Immature natural killer cell (primary cell): Measurements from ENCODE around the gene TSPAN7. TPM values are rescaled to one million over a fixed set of nuclear protein-coding genes. Genes with fewer than 3 reads are reported as not detected.

Experiments used
- DNase-seq, 3 donors: peaks; one replicate each; pipeline ENCODE4 v3.0.0; 2022; ENCODE audit warnings: mixed read lengths in 1 of 3
- H3K27ac Mint-ChIP-seq, 6 donors: one replicate each; pipeline ENCODE4 v1.8.0; 2020; ENCODE audit warnings: mixed read lengths in 6 of 6, mild to moderate bottlenecking in 5 of 6, inconsistent platforms in 4 of 6, moderate library complexity in 3 of 6
- H3K27me3 Mint-ChIP-seq, 3 donors: one replicate each; pipeline ENCODE4 v1.8.0; 2020 to 2021; ENCODE audit warnings: low read depth in 3 of 3, mild to moderate bottlenecking in 3 of 3, mixed read lengths in 3 of 3, moderate library complexity in 3 of 3, inconsistent platforms in 1 of 3
- H3K36me3 Mint-ChIP-seq, 3 donors: one replicate each; pipeline ENCODE4 v1.8.0; 2020; ENCODE audit warnings: mixed read lengths in 3 of 3, inconsistent platforms in 2 of 3, mild to moderate bottlenecking in 2 of 3
- H3K4me1 Mint-ChIP-seq, 2 donors: one replicate each; pipeline ENCODE4 v1.8.0; 2020; ENCODE audit warnings: inconsistent platforms in 2 of 2, mild to moderate bottlenecking in 2 of 2, mixed read lengths in 2 of 2, moderate library complexity in 1 of 2
- H3K4me3 Mint-ChIP-seq, 5 donors: one replicate each; pipeline ENCODE4 v1.8.0; 2020; ENCODE audit warnings: mild to moderate bottlenecking in 5 of 5, mixed read lengths in 5 of 5, inconsistent platforms in 3 of 5, moderate library complexity in 3 of 5
- H3K9me3 Mint-ChIP-seq, 6 donors: one replicate each; pipeline ENCODE4 v1.8.0; 2020; ENCODE audit warnings: mild to moderate bottlenecking in 6 of 6, mixed read lengths in 6 of 6, inconsistent platforms in 4 of 6, moderate library complexity in 3 of 6
- polyA plus RNA-seq, 3 donors: library from polyadenylated mRNA; unstranded; fragments of 300-500 nt; fragmentation: Illumina TruSeq; gene quantifications; one replicate each; pipeline ENCODE4 v1.2.3, GENCODE V29; 2021

The TSPAN7 gene
- polyA plus RNA-seq, 3 donors from 2014 or later: 0.16 to 0.61 TPM; not detected in 1

DNA sequence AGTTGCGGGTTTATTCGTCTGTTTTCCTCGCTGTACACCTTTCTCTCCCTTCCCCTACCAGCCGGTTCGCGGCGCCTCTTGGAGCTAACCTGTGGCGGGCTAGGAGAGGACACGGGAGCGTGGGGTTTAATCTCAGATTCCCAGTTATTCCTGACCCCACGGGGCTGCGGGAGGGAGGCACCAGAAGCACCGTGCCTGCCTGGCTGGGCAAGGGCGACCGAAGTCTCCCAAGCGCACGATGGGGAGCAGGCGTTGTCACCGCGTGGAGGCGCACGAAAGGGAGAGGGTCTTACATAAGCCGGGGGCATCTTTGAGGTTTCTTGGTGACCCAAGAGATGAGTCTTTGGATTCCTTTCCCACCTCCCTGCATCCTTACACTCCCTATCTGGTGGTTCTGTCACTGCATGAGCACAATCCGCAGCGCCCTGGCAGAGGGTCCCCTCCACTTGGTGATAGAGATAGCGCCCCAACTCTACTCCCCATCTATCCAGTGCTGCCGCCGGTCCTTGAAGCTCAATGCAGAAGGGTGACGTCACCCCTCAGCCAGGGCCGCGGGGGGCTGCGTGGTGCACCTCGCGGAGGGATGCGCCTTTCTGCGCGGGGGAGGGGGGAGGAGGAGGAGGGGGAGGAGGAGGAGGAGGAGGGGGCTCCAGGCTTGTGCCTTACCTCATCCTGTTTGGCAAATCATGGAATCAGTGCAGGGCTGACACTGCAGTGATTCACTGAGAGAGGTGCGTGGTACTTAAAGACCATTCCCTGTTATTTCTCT is 793 bp downstream of the TSPAN7 start:
- no peaks in the 10 kb centered on the region for H3K36me3 Mint-ChIP-seq
- H3K27me3 Mint-ChIP-seq: peaks cover 1 to 5% (median 1%) of the 10 kb centered on the region in 3 donors
- DNase-seq: no peak
- H3K4me3 Mint-ChIP-seq: peak overlapping the region; percentile 79 to 83 (median 80)
- H3K4me1 Mint-ChIP-seq: peaks cover 5 to 7% of the 10 kb centered on the region in 2 donors
- H3K27ac Mint-ChIP-seq: no peak overlapping the region
- H3K9me3 Mint-ChIP-seq: no peaks in the 10 kb centered on the region

DNA sequence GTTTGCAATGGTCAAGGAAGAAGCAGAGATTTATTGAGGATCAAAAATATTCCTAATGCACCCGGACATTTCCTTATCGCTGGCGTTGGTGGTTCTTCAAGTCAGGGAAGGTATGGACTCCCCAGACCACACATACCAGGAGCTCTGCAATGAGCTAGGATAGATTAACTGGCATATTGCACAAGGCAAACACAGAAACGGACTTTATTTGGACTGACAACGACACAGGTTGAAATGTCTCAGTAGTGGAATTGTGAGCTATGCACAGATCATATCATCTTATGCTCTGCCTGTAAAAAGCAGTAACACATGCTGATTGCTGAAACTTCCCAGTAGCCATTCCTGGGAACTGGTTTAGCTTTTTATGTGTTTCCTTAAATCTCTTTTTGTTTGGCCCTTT is 1.7 kb downstream of the TSPAN7 start:
- peak overlapping the region in 1 of 5 donors; percentile 6 for H3K4me3 Mint-ChIP-seq
- no peaks in the 10 kb centered on the region for H3K36me3 Mint-ChIP-seq
- no peak overlapping the region for H3K27ac Mint-ChIP-seq
- peaks cover 1 to 5% (median 2%) of the 10 kb centered on the region in 3 donors for H3K27me3 Mint-ChIP-seq
- no peak for DNase-seq
- peaks cover 5 to 7% of the 10 kb centered on the region in 2 donors for H3K4me1 Mint-ChIP-seq
- H3K9me3 Mint-ChIP-seq: peaks cover 0 to 1% (median 0%) of the 10 kb centered on the region in 6 donors

DNA sequence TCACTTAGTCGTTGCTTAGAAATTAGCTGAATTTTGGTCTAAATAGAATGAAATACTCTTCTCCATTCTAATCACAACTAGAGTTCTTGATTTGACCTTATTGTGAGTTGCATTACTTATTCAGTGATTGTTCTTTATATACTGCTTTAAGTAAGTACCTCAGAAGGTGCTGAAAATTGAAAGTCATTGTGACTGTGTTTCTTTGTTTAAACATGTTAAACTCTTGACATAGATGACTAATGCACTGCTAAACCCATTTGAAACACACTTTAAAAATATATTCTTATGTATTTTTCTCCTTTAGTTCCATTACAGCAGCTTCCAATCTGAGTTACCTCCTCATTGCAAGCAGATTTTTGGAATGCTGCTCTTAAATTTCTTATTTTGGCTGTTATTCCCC is 9.1 kb downstream of the TSPAN7 start:
- no peak for DNase-seq
- H3K27ac Mint-ChIP-seq: no peak overlapping the region
- peaks cover 0 to 5% (median 0%) of the 10 kb centered on the region in 6 donors for H3K9me3 Mint-ChIP-seq
- H3K4me1 Mint-ChIP-seq: no peaks in the 10 kb centered on the region
- no peak overlapping the region for H3K4me3 Mint-ChIP-seq
- no peaks in the 10 kb centered on the region for H3K36me3 Mint-ChIP-seq
- peaks cover 0 to 9% (median 2%) of the 10 kb centered on the region in 3 donors for H3K27me3 Mint-ChIP-seq

DNA sequence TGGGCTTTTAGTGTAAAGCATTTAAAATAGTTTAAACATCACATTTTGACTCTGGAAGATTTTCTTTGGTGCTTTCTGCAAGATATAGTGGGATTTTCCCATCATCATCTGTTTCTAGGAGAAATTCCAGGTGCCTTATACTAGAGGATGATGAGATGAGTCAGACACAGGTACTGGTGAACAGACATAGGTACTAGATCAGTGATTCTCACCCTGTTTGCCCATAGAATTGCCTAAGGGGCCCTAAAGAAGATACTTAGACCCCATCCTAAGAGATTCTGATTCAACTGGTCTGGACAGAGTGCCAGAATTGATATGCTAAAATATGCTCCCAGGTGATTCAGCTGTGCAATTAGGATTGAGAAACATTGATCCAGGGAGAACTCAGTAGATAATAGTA is 9.7 kb downstream of the TSPAN7 start:
- Mint-ChIP-seq H3K4me3 (no peak overlapping the region), H3K27me3 (peaks cover 0 to 9% (median 2%) of the 10 kb centered on the region in 3 donors), H3K36me3 (no peaks in the 10 kb centered on the region), H3K4me1 (no peaks in the 10 kb centered on the region), H3K9me3 (peaks cover 0 to 5% (median 0%) of the 10 kb centered on the region in 6 donors), H3K27ac (no peak overlapping the region)
- no peak for DNase-seq

DNA sequence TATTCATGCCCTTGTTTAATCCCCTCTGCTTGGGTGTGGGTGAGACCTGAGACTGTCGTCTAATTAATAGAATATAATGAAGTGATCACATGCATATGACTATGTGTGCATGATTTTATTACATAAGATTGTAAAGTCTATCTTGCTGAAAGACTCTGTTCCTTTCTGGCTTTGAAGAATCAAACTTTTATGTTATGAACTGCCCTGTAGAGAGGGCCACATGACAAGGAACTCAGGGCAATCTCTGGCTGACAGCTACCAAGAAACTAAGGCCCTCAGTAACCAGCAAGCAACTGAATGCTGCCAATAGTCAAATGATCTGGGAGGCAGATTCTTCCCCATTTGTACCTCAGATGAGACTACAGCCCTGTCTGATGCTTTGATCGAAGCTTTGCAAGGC is 13.5 kb downstream of the TSPAN7 start:
- Mint-ChIP-seq H3K4me3 (no peak overlapping the region), H3K4me1 (no peaks in the 10 kb centered on the region), H3K36me3 (no peaks in the 10 kb centered on the region), H3K9me3 (no peaks in the 10 kb centered on the region), H3K27me3 (peaks cover 0 to 5% (median 0%) of the 10 kb centered on the region in 3 donors), H3K27ac (no peak overlapping the region)
- no peak for DNase-seq

DNA sequence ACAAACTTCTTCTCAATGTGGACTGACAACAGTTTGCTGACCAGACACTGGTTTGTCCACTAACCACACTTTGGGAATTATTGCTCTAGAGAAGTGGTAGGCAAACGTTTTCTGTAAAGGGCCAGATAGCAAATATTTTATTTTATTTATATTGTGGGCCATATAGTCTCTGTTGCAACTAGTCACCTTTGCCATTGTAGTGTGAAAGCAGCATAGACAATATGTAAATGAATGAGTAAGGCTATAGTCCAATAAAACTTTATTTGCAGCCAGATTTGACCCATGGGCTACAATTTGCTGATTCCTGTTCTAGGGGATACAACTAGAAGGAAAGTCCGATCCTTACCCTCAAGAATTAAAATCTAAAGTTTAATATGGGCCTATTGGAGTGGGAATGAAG is 14.5 kb downstream of the TSPAN7 start:
- Mint-ChIP-seq H3K4me1 (no peaks in the 10 kb centered on the region), H3K9me3 (no peaks in the 10 kb centered on the region), H3K27me3 (peaks cover 0 to 3% (median 0%) of the 10 kb centered on the region in 3 donors), H3K4me3 (no peak overlapping the region), H3K27ac (no peak overlapping the region), H3K36me3 (no peaks in the 10 kb centered on the region)
- no peak for DNase-seq

DNA sequence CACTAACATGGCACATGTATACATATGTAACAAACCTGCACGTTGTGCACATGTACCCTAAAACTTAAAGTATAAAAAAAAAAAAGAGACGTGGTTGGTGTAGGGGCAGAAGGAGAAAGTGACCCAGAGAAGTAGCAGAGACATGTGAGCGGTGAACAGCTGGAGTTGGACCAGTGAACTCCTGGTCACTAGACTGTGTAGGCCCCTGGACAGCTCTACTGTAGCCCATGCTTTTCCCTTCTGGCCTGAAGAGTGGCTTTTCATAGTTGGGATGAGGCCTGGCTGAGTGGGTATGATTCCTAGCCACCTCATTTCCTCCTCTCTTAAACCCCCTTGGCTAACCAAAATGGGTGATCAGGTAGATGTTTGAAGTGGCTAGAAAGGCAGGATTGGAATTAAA is 16.4 kb downstream of the TSPAN7 start:
- Mint-ChIP-seq H3K4me1 (no peaks in the 10 kb centered on the region), H3K27me3 (peaks cover 0 to 3% (median 2%) of the 10 kb centered on the region in 3 donors), H3K27ac (no peak overlapping the region), H3K4me3 (no peak overlapping the region), H3K36me3 (no peaks in the 10 kb centered on the region), H3K9me3 (no peaks in the 10 kb centered on the region)
- DNase-seq: no peak

DNA sequence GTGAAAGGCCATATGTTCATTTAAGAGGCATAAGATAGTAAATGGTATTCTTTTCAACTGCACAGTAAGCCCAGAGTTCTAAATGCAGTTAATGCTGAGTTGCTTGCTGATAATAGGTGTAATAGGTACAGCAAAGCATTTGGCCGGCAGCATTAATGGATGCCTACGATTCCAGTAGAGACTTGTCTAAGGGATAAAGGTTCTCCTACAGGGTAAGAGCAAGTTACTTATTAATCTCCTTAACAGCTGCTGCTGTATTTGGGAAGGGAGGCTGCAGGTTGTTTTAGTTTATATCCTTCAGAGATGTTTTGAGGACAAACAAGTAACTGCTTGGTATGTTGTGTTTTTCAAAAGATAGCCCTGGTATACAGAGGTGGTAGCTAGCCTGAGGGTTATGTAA is 16.8 kb downstream of the TSPAN7 start:
- H3K4me1 Mint-ChIP-seq: no peaks in the 10 kb centered on the region
- H3K27me3 Mint-ChIP-seq: peaks cover 0 to 2% (median 2%) of the 10 kb centered on the region in 3 donors
- no peak overlapping the region for H3K4me3 Mint-ChIP-seq
- no peaks in the 10 kb centered on the region for H3K36me3 Mint-ChIP-seq
- no peak for DNase-seq
- no peak overlapping the region for H3K27ac Mint-ChIP-seq
- no peaks in the 10 kb centered on the region for H3K9me3 Mint-ChIP-seq

DNA sequence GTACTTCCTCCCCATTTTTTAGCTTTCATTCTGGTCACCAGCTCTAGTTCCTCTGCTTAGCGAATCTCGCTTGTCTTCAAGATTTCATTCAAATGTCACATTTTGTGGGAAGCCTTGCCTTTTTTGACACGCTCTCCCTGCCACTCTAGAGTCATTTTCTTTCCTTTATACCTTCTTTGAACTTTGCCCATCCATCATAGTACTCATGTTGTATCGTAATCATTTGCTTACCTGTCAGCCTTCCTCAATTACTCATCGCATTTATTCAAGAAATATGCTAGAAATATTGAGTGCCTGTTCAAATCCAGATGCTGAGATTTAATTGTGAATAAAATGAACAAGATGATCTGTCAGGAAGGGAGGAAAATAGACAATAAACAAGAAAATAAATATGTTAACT is 21.8 kb downstream of the TSPAN7 start:
- Mint-ChIP-seq H3K4me1 (no peaks in the 10 kb centered on the region), H3K27me3 (peaks cover 0 to 9% (median 3%) of the 10 kb centered on the region in 3 donors), H3K9me3 (no peaks in the 10 kb centered on the region), H3K27ac (no peak overlapping the region), H3K36me3 (no peaks in the 10 kb centered on the region), H3K4me3 (no peak overlapping the region)
- no peak for DNase-seq

DNA sequence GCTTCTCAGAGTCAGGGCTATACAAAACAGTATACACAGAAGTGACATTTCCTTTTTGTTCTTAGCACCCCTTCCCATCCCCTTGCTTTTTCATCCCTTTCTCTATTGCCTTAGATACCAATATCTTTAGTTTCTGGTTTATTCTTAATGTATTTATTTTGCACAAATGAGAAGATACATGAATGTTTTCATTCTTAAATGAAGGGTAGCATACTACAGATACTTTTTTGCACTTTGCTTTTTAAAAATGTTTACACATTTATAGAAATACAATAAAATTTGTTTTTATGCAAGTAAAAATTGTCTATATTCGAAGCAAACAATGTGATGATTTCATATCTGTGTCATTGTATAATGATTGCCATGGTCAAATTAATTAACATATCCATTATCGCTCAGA is 33.1 kb downstream of the TSPAN7 start:
- no peak for DNase-seq
- no peaks in the 10 kb centered on the region for H3K4me1 Mint-ChIP-seq
- H3K36me3 Mint-ChIP-seq: no peaks in the 10 kb centered on the region
- no peak overlapping the region for H3K4me3 Mint-ChIP-seq
- no peak overlapping the region for H3K27ac Mint-ChIP-seq
- H3K27me3 Mint-ChIP-seq: peaks cover 0 to 15% (median 2%) of the 10 kb centered on the region in 3 donors
- H3K9me3 Mint-ChIP-seq: peaks cover 0 to 5% (median 0%) of the 10 kb centered on the region in 6 donors

DNA sequence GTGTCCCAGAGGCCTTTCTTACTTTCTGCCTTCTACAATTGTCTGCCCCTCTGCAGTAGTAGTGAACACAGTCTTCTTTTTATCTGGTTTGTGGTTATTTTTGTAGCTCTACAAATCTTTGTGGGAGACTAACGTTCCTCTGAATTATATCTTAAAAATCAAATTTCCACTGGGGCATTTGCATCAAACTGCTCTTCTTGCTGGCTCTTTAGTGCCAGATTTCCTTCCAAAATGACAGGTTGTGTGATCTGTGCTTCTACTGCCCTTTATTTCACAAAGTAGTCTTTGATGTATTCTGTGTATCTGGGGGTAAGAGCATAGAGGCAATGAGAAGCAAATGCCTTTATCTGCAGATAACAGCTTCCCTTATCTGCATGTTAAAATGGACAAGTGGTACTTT is 34.5 kb downstream of the TSPAN7 start:
- H3K9me3 Mint-ChIP-seq: peaks cover 0 to 5% (median 0%) of the 10 kb centered on the region in 6 donors
- peaks cover 0 to 17% (median 2%) of the 10 kb centered on the region in 3 donors for H3K27me3 Mint-ChIP-seq
- H3K27ac Mint-ChIP-seq: no peak overlapping the region
- no peaks in the 10 kb centered on the region for H3K36me3 Mint-ChIP-seq
- DNase-seq: no peak
- H3K4me3 Mint-ChIP-seq: no peak overlapping the region
- no peaks in the 10 kb centered on the region for H3K4me1 Mint-ChIP-seq

DNA sequence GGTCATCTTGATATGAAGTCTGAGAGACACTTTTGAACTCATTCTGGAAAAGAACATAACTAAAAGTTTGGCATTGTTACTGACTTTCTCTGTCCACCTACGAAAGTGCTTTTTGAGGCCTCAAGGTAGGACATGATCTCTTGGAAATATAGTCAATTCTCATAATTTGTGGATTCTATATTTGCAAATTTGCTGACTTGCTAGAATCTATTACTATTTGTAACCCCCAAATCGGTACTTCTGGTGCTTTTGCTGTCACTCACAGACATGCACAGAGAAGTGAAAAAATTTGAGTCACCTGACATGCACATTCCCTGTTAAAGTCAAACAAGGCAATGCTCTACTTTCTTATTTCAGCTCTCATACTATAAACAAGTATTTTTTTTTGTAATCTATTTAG is 35.6 kb downstream of the TSPAN7 start:
- no peak overlapping the region for H3K27ac Mint-ChIP-seq
- no peak overlapping the region for H3K4me3 Mint-ChIP-seq
- peaks cover 2 to 13% (median 4%) of the 10 kb centered on the region in 3 donors for H3K27me3 Mint-ChIP-seq
- no peaks in the 10 kb centered on the region for H3K36me3 Mint-ChIP-seq
- H3K4me1 Mint-ChIP-seq: no peaks in the 10 kb centered on the region
- peaks cover 0 to under 1% (median 0%) of the 10 kb centered on the region in 6 donors for H3K9me3 Mint-ChIP-seq
- DNase-seq: no peak

DNA sequence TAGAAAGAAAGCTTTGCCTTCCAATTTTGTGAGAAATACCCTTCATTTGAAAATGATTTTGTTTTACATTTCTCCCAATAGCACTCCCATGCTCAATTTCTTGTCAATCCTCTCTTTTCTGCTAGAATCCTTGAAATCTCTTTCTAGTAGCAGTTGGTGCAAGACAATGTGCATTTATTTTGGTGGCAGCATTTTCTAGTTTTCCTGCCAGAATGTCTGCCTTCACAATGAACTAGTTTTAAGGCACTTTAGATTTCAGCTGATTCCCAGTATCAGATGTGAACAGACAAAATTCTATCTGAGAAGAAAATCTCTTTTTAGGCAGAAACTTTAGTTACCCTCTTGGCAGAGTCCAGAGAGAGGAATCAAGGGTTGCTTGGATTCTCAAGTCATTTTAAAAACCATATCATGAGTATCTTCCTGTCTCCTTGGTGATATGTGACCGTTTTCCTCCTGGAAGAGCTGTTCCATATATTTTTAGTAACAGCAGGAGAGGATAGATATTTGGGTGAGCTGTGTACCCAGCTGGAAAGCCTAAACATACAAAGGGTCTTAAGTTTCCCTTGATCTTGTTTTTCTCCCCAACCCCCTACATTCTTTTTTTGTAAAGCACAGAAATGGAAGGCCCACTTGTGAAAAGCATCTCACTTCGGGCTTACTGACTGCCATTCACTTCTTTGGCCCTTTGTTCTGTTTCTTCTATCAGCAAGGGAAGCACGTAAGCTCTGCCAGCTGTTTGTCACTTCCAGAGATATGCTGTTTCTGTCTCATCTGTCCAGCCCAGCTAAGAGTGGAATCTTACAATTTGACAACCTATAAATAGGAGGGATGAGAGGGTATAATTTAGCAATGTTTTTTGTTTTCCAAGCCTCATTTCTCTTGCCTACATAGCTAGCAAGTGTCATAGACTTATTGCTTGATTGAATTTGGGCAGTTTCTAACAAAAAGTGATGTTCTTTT is 38.7 kb downstream of the TSPAN7 start:
- Mint-ChIP-seq H3K36me3 (peaks cover 0 to 3% (median 0%) of the 10 kb centered on the region in 3 donors), H3K9me3 (no peaks in the 10 kb centered on the region), H3K4me1 (no peaks in the 10 kb centered on the region), H3K4me3 (no peak overlapping the region), H3K27ac (no peak overlapping the region), H3K27me3 (peaks cover 2 to 9% (median 8%) of the 10 kb centered on the region in 3 donors)
- no peak for DNase-seq

DNA sequence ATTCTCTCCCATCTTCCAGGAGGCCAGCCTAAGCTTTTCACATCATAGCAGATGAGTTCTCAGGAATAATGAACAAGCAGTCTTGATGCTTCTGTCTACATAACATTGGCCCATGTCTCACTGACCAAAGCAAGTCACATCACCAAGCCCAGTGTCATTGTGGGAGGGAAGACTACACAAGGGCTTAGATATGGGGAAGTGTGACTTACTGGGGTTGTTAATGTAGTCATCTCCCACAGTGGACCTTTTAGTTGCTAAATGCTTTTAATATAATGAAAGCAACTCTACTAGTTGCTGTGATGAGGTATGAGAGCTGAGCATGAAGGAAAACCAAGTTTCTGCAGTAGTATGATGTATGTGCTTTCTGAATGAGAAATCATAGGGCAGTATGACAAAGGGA is 40.5 kb downstream of the TSPAN7 start:
- H3K4me3 Mint-ChIP-seq: peak overlapping the region in 1 of 5 donors; percentile 38
- DNase-seq: no peak
- H3K36me3 Mint-ChIP-seq: peaks cover 0 to 3% (median 0%) of the 10 kb centered on the region in 3 donors

More for the DNA sequence above, 40.5 kb downstream of the TSPAN7 start:
- no peaks in the 10 kb centered on the region for H3K9me3 Mint-ChIP-seq
- H3K27me3 Mint-ChIP-seq: peaks cover 2 to 9% (median 8%) of the 10 kb centered on the region in 3 donors
- no peaks in the 10 kb centered on the region for H3K4me1 Mint-ChIP-seq
- no peak overlapping the region for H3K27ac Mint-ChIP-seq
